Measurements from ENCODE around the gene KLRF2.

Gene KLRF2

DNA sequence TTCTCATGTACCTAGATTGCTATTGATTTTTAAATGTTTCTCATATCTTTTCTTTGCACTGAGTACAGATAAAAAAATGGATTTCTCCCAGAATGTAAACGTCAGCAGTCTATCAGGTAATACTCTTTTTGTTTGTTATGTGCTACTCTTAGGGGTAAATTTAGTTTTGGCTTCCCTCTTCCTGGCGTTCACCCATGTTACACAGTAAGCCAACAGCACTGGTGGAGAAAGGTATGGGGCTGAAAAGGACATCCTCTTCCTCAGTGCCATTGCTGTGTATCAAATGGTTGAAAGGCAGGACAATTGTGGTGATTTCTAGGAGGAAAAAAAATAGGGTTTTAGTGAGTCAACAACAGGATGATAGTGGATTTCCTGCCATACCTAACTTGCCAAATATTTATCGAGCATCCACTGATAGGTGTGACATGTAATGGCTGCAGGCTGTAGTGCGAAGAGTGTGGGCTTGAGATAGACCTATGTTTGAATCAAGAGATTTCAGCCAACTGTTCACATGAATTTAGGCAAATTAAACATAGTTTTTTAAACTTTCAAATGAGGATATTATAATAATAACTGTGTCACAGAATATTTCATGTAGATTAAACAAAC lies 7.5 kb downstream of the KLRF2 start:
- no peak for DNase-seq (ENCODE audit: low spot score)

DNA sequence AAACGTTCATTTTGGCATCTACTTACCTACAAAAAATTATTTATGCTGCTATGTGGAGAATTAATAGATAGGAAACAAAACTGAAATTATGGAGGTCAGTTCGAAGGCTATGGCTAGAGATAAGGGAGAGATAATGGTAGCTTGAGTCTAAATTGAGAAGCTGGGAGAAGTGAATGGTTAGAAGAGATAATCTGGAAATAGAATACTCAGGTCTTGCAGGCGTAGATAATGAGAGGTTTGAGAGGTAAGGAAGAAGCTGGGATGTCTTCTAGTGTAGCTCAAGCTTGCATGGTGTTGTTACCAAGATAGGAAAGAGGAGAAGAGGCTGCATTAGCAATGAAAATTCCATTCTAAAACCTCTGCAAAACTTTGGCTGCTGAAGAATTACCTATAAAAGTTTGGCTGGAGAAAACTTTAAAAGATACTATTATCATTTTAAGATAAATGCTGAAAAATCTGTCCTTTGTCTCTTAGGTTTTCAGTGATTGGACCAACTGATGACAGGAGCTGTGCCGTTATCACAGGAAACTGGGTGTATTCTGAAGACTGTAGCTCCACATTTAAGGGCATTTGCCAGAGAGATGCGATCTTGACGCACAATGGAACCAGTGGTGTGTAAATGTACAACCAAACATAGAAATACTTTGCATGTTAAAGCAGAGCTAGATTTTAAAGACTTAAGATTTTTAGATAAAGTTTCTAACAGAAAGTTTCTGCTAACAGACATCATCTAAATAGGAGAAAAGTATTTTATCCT lies 14.1 kb downstream of the KLRF2 start:
- no peak for DNase-seq (ENCODE audit: low spot score)

DNA sequence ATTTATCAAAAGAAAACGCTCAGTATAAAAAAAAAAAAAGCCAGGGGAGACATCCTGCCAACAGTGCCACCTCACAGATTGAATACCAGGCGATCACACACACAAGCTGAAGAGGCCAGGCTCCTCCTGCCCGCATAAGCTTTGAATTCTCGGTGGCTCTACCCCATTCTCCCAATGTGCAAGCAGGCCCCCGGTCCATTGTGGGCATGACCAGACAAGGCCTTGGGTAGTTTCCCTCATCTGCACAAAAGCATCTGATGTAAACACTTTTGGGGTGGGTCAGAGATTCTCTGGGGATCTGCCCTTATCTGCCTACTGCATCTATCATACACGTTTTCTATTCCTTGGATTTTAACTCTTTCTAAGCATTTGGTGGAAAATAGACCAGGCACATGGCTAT lies 16.2 kb downstream of the KLRF2 start:
- DNase-seq (ENCODE audit: low spot score), result no peak

DNA sequence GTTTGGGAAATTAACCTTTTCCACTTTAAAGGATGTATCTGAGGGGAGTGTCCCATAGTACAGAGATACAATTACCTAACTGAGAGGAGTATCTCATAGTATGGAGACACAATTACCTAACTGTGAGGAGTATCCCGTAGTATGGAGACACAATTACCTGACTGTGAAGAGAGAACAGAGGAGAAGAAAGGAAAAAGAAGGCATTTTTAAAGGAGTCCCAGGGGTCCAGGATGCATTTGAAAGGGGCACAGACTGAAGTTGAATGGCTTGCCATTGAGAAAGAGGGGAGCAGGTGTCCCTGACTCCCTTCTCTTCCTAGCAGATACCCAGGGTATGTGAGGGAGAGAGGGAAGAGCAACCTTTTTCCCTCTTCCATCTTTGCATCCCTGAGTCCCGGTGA lies 17.9 kb downstream of the KLRF2 start:
- DNase-seq (ENCODE audit: low spot score), result no peak

DNA sequence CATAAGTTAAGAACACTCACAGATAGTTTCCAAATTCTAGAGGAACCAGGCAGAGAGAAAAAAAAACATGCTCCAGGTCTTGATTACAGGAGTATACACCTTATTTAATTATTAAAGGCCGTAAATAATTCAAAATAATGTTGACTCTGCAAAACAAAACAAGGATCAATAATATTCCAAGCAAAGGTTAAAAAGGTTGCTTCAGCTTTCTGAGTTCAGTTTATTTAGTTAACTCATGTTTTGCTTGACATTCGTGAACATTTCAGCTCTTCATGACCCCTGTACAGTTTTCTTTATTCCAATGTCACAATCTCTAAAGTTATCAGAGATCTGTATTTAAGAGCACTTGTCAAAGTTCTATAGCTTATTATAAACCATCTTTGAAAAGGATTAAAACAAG lies 19.6 kb downstream of the KLRF2 start:
- DNase-seq (ENCODE audit: low spot score), result no peak

DNA sequence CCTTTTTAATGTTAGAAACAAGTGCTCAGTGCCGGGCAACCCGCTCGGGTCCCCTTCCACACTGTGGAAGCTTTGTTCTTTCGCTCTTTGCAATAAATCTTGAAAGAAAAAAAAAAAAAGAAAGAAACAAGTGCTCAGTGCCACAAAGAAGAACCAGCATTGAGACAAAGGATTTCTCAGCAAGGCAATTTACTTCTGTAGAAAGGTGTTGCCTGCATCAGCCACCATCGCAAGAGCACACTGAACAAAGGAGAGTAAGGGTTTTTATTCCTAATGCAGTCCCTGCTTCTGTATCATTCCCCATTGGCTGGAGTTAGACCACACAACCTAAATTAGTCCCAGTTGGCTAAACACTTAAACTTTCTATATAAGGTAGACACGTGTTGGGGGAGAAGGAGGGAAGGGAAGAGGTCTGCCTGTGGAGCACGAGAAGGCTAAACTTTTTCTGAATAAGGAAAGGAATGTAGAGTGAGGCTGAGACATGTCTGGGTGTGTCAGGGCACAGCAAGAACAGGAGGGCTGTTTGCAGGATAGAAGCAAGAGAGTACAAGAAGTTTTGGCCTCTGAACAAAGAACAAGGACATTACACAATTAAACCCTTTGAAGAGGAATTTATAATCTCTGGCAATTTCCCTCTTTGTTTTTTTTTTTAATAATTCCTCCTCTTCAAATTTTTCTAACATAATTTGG lies 21.4 kb downstream of the KLRF2 start:
- DNase-seq (ENCODE audit: low spot score), result no peak

DNA sequence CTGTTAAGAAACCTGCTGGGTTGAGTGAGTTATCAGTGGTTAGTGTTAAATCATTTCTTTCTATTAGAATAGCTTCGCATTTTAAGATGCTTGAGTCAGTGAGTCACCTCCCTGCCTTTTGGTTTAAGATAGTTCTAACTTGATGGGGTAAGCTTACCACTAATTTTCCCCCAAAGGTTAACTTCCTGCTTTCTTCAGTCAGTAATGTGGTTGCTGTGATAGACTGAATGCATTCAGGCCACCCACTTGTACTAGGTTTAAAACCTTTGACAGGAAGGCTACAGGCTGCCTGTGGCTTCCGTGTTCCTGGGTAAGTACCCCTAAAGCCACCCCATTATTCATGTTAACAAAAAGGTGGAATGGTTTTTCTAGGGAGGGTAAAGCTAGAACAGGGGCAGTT lies 25.6 kb downstream of the KLRF2 start:
- DNase-seq (ENCODE audit: low spot score), result no peak

DNA sequence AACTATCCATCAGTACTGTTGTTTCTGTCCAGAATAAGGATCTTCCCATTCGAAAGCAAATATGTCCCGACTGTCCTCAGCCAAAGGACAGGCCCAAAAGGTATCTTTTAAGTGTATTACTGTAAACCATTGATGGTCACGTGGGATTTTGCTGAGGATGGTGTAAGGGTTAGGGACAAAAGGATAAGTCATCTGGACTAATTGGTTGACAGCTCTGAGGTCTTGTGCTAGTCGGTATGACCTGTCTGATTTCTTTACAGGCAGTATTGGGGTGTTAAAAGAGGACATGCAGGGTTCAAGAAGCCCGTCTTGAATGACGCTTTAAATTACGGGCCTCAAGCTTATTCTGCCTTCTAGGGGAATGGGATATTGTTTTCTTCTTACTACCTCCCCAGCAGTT lies 26.5 kb downstream of the KLRF2 start:
- DNase-seq (ENCODE audit: low spot score), result no peak

DNA sequence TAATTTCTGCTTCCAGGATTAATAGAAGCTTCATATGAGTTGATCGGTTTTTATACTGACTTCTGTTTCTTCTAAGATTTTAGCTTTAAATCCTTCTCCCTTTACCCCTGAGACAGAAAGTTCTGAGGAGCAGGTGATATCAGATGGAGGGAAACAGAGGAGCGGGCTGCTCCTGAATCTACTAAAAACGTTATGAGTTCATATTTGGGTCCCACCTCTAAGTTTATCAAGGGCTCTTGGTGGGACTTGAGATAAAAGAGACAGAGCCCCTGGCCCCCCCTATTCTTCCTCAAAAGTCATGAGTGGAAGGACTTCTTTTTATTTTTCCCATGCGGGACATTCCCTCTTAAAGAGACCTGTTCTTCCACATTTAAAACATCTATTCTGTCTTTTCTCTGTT lies 27.1 kb downstream of the KLRF2 start:
- no peak for DNase-seq (ENCODE audit: low spot score)

DNA sequence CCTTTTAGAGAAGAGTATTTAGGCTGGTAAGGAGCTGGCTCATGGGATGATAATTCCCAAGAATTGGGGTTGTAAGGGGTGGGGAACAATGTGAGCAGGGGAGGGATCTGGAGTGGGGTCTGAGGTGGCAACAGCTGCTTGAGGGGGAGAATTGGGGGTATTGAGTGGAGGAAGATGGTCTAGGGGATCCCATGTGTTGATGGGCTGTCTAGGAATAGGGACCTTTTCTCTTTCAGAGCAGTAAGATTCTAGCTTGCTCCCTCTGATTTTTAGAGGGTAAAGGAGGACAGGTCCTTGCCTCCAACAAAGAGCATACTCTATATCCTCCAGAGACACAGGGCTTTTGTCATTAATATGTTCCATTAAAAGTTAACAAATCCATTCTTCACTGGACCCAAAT lies 28.4 kb downstream of the KLRF2 start:
- DNase-seq (ENCODE audit: low spot score), result no peak

DNA sequence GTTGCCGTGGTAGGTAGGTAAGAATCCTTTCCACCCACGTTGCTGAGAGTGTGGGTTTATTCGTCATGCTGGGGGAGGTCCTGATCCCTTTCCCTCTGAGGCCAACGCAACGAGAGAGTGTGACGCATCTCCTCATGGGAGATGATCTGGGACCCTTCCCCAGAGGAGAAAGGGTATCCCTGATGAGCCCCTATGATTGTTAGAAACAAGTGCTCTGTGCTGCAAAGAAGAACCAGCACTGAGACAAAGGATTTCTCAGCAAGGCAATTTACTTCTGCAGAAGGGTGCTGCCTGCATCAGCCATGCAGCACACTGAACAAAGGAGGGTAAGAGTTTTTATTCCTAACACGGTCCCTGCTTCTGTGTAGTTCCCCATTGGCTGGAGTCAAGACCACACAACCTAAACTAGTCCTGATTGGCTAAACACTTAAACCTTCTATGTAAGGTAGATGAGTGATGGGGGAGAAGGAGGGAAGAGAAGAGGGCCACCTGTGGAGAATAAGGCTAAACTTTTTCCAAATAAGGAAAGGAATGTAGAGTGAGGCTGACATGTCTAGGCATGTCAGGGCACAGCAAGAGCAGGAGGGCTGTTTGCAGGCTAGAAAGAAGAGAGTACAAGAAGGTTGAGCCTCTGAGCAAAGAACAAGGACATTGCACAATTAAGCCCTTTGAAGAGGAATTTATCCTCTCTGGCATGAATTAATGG lies 29.6 kb downstream of the KLRF2 start:
- DNase-seq (ENCODE audit: low spot score), result no peak

DNA sequence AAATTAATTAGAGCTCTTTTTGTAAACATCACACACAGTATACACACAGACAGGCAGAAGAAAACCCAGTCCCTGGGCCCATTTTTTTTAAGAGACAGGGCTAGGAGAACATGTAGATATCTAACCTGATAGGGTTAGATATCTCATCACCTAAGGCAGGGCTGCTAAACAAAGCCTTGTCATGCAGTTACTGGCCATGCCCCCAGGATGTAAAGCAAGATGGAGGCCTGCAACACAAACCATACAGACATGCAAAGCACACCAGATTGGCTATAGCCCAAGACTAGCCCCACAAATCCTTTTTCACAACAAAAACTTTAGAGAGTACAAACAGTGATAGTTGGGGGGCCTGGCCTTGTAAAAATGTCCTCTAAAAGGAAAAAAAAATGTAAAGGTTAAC lies 30.4 kb downstream of the KLRF2 start:
- no peak for DNase-seq (ENCODE audit: low spot score)

DNA sequence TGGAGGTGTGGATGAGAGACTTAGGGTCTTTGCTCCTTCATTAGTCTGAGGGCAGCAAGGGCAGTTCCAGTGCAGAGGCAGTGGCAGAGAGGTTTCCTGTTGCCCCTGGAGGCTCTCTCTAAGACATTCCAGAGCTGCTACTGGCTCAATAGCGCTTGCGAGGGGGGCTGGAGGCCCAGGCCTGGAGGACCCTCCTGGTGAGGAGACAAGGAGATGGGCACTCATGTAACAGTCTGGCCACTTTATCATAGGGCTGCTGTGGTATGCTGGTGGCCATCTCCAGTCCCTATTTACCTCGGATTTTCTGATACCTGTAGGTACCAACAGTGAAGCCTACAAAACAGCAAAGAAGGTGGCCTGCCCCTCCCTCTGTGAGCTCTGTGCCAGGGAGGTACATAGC lies 38.2 kb downstream of the KLRF2 start:
- no peak for DNase-seq (ENCODE audit: low spot score)

DNA sequence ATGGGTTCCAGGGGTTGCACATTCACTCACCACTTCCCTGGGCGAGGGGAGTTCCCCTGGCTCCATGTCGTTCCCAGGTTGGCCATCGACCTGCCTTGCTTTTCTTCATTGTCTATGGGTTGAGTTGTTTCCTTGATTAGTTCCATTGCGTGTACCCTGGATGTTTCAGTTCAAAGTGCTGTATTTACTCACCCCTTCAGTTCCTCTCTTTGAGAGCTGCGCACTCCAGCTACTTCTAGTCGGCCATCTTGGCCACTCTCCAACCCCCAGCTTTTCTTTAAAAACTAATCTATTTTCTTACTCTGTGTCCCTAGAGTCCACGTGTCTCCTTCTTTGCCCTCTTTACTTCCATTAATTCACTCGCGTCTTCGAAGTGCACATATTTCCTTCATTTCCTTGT lies 39.2 kb downstream of the KLRF2 start:
- no peak for DNase-seq (ENCODE audit: low spot score)

DNA sequence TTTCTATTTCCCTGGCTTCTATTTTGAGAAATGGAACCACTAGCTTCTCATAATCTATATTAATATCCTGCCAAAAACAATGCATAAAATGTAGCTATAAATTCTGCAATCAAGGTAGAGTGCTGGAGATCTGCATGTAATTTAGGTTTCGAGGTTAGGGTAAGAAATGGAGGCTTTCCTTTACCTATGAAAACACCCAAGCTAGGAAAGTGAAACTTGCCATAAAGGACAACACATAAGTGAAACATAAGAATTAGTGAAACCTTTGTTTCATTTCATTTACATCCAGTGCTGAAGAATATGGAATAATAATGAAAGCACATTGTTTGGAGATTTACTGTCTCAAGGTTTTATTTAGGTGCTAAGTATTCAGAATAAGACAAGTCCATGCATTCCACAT lies 41.1 kb downstream of the KLRF2 start:
- no peak for DNase-seq (ENCODE audit: low spot score)

DNA sequence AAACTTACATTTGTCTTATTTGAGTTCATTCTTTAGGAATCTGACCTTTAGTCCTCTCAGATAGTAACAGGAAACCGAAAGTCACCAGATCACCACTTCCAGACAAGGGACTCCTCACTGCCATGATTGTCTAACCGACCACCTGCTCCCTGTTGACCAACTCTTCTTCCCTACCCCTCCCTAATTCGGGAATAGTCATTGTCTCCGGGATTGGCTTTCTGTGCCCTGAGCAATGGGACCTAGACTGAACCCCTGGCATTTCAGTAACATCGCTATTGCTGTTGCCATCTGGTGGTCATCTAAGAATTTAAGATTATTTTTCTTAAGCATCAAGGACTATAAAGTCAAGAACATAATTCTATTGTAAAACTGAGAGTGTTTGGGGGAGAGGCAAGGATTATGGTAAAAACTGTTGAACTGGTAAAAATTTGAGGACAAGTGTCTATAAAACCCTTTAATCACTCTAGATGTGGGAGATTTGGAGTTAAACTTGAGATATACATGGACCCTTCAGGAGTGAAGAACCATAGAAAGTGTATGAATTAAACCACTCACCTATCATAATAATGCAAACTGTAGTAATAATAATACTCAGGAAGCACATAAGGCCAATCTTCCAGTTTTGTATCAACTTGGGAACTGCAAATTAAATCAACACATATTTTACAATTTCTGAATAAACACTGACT lies 44.6 kb downstream of the KLRF2 start:
- peak; percentile 30 for DNase-seq (ENCODE audit: low spot score)

DNA sequence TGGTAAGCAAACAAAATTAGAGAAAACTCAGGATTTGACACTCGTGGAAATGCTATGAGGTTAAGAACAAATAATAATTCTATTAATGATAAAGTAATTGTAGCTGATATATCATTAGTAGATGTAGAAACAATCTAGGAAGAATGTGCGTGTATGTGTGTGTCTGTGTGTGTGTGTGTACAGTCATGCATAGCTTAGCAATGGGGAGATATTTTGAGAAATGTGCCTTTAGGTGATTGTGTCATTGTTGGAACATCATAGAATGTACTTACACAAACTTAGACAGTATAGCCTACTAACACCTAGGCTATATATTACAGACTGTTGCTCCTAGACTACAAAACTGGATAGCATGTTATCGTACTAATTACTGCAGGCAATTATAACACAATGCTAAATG lies 45.6 kb downstream of the KLRF2 start:
- no peak for DNase-seq (ENCODE audit: low spot score)

DNA sequence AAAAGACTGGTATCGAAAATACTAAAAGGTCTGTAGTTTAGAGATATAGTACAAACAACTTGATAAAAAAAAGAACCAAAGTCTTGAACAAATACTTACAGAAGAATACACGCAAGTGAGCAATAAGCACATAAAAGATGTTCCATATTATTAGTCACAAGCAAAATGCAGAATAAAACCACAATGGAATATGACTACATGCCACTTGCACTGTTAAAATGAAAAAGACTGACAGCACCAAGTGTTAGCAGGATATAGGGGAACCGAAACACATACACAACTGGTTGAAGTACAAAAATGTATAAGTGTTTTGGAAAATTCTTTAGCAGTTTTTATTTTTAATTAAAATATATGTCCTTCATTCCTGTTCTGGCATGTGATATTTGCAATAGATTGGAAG lies 47.3 kb downstream of the KLRF2 start:
- DNase-seq (ENCODE audit: low spot score), result no peak

DNA sequence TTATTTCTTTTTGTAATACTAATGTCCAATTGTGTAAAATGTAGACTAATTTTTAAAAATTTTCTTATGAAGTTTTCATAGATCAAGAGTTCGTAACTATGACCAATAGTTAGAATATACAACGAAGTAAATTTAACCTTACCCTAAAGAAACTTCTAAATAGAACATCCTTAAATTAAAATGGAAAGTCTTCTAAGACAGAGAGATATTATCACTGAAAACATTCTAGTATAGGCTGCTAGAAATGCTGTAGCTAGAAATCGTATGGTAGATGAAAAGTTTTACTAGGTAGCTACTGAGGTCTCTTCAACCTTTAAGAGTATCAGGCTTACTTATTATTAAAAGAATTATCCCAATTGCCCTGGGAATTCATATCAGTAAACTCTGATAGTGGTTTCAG lies 50.0 kb downstream of the KLRF2 start:
- no peak for DNase-seq (ENCODE audit: low spot score)

DNA sequence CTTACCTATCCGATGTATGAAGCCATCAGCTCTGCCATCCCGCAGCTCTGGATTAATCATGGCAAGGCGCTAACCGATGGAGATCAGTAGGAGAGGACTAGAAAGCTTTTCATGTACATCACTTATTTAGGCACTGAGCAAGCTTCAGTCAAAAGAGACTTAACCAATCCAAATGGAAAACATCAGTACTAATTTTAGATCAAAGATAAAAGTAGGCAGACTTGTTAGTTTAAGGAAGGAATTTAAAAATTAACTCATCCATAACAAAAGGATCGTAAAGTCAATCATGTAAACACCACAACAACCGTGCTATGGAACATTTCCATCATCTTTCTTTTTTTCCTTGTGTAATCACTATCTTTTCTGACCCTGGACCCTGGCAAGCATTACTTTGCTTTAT lies 51.0 kb downstream of the KLRF2 start, which contains the start of gene CLEC2A:
TSS of gene CLEC2A (minus strand) at position 101 of the 400 bp plus-strand sequence. CDS start at position 60, 41 bp downstream.
- DNase-seq (ENCODE audit: low spot score), result no peak

DNA sequence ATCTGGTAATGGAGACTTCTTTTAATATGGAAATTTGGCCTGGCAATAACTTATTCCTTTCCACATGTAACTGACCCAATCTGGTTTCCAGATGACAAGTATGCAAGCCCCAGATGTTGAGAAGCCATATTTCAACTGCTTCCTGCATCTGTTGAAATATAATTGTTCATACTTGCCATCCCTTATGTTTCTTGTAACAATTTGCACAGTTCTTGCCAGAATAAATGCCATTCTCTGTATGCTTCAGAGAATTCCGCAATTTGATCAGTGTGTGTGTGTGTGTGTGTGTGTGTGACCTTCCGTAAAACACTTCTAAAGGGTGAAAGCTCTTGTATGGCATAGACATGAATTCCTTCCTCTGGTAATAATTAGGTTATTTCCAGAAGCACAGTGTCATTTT lies 52.7 kb downstream of the KLRF2 start:
- no peak for DNase-seq (ENCODE audit: low spot score)

DNA sequence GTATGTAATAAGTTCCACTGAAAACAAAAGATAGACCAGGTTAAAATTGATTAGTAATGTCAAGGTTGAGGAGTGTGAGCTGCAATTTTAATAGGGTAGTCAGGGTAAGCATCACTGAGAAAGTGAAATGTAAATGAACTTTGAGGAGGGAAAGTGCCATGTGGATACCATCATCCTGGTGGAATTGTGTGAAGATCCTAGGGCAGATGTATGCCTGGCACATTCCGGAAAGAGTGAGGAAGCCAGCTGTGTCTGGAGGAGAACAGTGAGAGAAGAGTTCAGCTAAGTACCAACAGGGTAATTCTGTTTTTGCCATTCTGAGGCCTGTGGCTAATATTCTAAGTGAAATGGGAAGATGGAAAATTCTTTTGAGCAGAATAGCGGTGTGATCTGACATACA lies 53.7 kb downstream of the KLRF2 start:
- DNase-seq (ENCODE audit: low spot score), result no peak
